SK-N-SH treated with all-trans-retinoic acid at 6 μM for 48 hours (cell line): ENCODE measurements around the gene FPR3.

Experiments
- ISL1 ChIP-seq: fragments of 250-450 bp; sonication (Bioruptor Pico); IDR thresholded peaks from 2 replicates; pipeline ENCODE4 v2.1.2; 2022; ENCODE audit warnings: mild to moderate bottlenecking, moderate library complexity
- OSR1 ChIP-seq: fragments of 250-450 bp; sonication (Bioruptor Pico); IDR thresholded peaks from 2 replicates; pipeline ENCODE4 v1.8.0; 2022; ENCODE audit warnings: moderate library complexity, mild to moderate bottlenecking, inconsistent platforms
- PPARA ChIP-seq: fragments of 250-450 bp; sonication (Bioruptor Pico); IDR thresholded peaks from 2 replicates; pipeline ENCODE4 v1.5.0; 2020; ENCODE audit warnings: mild to moderate bottlenecking, borderline replicate concordance
- TCF4 ChIP-seq: fragments of 250-450 bp; sonication (Bioruptor Pico); IDR thresholded peaks from 2 replicates; pipeline ENCODE4 v1.8.0; 2021; ENCODE audit warnings: mild to moderate bottlenecking, moderate library complexity, borderline replicate concordance
- ZFP3 ChIP-seq: fragments of 250-450 bp; sonication (Bioruptor Pico); IDR thresholded peaks from 2 replicates; pipeline ENCODE4 v1.5.0; 2020; ENCODE audit warnings: mild to moderate bottlenecking, moderate library complexity
- ZFP30 ChIP-seq: fragments of 450-650 bp; formaldehyde crosslinking; IDR thresholded peaks from 2 replicates; pipeline ENCODE4 v1.5.0; 2022; ENCODE audit warnings: mild to moderate bottlenecking, moderate library complexity
- TF ChIP-seq, protein P1 (sequence below): fragments of 250-450 bp; sonication (Bioruptor Pico); IDR thresholded peaks from 2 replicates; pipeline ENCODE4 v1.5.1; 2020; ENCODE audit warnings: low read depth, mild to moderate bottlenecking, moderate library complexity

DNA sequence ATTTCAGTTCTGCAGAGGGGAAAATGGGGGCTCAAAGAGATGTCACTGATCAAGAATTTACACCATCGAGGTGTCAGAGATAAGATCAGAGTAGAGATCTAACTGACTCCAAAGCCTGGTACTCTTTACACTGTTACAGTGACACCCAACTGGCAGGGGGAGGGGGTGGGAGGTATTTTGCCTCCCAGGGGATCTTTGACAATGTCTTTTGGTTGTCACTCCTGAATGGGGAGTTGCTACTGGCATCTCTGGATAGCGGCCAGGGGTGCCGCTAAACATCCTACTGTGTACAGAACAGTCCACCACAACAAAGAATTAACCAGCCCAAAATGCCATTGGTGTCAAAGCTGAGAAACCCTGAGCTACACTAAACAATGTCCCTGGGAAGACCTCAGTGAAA, 3.1 kb downstream of the FPR3 start:
- TF ChIP-seq ZFP30 (CRISPR knock-in tag) (no peak), OSR1 (no peak), ZFP3 (no peak), PPARA (CRISPR knock-in tag) (no peak), TCF4 (CRISPR knock-in tag) (no peak), ISL1 (no peak)
- TF ChIP-seq, protein P1, sequence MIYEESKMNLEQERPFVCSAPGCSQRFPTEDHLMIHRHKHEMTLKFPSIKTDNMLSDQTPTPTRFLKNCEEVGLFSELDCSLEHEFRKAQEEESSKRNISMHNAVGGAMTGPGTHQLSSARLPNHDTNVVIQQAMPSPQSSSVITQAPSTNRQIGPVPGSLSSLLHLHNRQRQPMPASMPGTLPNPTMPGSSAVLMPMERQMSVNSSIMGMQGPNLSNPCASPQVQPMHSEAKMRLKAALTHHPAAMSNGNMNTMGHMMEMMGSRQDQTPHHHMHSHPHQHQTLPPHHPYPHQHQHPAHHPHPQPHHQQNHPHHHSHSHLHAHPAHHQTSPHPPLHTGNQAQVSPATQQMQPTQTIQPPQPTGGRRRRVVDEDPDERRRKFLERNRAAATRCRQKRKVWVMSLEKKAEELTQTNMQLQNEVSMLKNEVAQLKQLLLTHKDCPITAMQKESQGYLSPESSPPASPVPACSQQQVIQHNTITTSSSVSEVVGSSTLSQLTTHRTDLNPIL (CRISPR knock-in tag): no peak
